Fibroblast of mammary gland (primary cell): ENCODE measurements around the gene SNAP25.

Experiments
- DNase-seq: peaks from one replicate; pipeline ENCODE4 v3.0.0-alpha.2; 2010; ENCODE audit warnings: low read depth
- H3K4me3 ChIP-seq: 2 replicates; pipeline ENCODE4 v1.5.1; 2011; ENCODE audit warnings: low read depth, mild to moderate bottlenecking, low read length, moderate library complexity; ENCODE audit not compliant: control insufficient read depth
- TF ChIP-seq, protein P1 (sequence below): conservative IDR thresholded peaks from 2 replicates; pipeline ENCODE4 v1.5.1; 2011; ENCODE audit warnings: low read depth, low read length, inconsistent platforms; ENCODE audit not compliant: control insufficient read depth, insufficient read depth

Gene SNAP25

DNA sequence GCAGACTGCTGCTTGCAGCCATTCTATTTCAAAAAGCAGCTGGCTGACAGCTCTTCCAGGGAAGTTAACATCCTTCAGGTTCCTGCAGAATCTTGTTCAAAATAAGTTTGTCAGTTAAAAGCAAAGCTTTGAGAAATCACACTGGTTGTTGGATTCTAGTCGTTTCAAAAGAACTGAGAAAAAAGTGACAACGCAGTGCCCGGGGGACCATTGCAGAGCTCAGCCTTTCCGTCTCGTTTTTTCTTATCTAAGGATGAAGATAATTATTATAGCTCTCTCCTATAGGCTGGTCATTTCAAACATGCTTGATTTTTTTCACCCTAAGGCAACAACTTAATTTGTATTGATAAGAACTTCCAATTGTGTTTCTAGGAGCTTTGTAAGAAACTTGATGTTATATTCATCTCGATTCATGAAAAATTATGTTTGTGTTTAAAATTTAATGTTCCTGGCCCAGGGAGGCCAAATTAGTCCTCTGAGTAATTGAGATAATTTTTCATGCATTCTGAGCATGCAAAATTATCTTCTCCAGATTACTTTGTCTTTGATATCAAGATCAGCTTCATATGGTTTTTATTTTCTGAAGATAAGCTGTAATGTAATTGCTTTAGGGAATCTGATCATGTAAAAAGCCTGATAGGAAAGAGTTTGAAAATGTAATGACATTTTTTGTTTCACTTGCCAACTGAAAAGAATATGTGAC, 58.4 kb downstream of the SNAP25 start:
- H3K4me3 ChIP-seq = no peak overlapping the region
- TF ChIP-seq, protein P1, sequence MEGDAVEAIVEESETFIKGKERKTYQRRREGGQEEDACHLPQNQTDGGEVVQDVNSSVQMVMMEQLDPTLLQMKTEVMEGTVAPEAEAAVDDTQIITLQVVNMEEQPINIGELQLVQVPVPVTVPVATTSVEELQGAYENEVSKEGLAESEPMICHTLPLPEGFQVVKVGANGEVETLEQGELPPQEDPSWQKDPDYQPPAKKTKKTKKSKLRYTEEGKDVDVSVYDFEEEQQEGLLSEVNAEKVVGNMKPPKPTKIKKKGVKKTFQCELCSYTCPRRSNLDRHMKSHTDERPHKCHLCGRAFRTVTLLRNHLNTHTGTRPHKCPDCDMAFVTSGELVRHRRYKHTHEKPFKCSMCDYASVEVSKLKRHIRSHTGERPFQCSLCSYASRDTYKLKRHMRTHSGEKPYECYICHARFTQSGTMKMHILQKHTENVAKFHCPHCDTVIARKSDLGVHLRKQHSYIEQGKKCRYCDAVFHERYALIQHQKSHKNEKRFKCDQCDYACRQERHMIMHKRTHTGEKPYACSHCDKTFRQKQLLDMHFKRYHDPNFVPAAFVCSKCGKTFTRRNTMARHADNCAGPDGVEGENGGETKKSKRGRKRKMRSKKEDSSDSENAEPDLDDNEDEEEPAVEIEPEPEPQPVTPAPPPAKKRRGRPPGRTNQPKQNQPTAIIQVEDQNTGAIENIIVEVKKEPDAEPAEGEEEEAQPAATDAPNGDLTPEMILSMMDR = no peak
- no peak for DNase-seq

DNA sequence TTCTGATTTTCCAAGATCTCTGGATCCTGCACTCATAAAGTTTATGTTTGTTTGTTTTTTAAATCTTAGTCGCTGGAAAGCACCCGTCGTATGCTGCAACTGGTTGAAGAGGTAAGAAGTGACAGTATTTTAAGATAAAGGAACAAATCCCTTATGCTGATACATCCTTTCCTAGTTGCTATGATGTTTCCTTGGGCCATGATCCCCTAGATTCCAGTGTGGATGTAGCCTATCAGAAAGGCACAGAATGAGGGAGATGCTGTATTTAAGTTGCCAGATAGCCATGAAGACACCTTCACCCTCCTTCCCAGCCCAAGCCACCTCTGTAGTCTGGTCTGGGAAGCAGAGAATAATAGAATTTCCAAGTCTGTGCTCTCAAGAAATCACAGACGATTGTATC, 59.0 kb downstream of the SNAP25 start:
- TF ChIP-seq, protein P1 = no peak
- DNase-seq = no peak
- no peak overlapping the region for H3K4me3 ChIP-seq

DNA sequence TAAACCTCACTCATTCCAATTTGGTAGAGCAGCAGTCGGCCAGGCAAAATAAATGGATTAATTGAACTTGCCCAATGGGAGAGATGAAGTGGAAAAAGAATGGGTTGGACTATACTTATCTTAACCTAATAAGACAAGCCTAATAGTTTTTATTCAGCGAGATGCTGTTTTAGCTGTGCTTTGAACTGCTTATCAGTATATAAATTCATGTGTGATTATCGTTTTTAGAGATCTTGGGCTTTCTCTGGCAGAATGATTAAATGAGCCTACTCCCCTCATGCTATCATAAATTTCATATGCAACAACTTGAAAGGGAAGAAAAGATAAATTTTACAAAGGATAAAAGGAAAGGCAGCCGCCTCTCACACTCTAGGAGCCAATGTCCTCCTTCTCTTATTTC, 59.8 kb downstream of the SNAP25 start:
- DNase-seq = no peak
- TF ChIP-seq, protein P1 = no peak
- no peak overlapping the region for H3K4me3 ChIP-seq

DNA sequence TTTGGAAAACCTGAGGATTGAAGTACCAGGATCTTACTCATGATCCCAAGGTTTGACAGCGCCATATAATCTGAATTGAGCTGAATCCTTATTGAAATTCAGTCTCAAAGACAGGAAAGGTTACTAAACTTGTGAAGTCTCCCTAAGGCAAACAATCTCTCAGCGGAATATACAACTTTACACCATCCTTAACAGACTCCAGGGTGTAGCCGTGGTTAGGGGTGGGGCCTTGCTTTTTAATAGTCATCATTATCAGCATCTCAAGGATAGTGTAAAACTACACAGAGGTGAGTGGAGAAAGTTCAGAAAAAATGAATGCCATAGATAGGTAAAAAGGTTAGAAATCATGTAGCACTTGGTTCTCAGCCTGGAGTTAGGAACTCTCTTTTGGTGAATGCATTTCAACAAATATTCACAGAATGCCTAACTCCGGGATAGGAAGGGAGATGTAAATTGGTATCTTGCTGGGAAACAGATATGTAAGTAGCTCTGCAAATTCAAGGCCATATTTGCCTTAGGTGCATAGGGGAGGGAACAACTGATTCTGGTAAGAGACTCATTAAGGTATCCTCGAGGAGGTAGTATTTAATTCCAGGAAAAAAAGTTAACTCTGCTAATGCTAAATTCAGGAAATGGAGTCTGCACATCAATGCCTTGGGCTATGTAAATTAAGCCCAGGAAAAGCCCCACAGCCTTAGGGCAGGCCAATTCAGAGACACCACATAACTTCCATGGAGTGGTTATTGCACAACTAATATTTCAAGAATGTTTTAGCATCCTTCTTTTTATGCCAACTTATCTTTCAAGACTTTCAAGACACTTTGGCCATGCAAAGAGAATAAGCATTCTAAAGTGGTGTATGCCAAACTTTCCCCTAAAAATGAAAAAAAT, 61.6 kb downstream of the SNAP25 start:
- no peak overlapping the region for H3K4me3 ChIP-seq
- no peak for DNase-seq
- TF ChIP-seq, protein P1 = no peak

DNA sequence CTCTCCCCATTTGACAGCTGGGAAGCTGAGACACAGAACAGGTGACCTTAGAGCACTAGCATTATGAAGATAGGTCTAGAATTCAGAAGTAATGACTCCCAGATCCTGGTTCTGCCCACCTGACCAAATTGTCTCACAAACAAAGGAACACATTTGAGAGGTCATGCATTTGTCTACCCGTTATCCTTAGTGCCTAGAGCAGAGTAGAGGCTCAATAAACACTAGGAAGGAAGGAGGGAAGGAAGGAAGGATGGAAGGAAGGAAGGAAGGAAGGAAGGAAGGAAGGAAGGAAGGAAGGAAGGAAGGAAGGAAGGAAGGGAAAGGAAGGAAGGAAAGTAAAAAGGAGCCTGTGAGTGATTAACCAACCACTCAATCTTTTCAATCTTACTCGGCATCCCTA, 63.3 kb downstream of the SNAP25 start:
- no peak for DNase-seq
- H3K4me3 ChIP-seq = no peak overlapping the region
- TF ChIP-seq, protein P1 = no peak

DNA sequence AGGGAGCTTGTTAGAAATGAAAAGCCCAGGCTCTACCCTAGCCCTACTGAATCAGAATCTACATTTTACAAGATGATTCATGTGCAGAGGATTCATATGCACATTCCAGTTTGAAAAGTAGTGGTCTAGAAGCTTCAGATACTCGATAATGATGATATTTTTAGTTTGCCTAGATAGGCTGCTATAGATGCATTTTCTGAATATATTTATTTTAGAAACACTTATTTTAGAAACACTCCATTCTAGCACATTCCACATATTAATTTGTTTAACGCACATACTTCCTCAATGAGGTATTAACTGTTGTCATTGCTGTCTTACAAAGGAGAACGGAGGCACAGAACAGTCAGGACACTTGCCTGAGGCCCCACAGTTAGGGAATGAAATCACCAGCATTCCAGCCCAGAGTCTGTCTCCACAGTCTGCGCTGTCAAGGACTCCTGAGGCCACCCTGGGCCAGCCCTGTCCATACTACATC, 64.4 kb downstream of the SNAP25 start:
- H3K4me3 ChIP-seq = no peak overlapping the region
- TF ChIP-seq, protein P1 = no peak
- DNase-seq = no peak
